Trophoblast cell (in vitro differentiated cells and primary cell): ENCODE measurements around the gene KIF1A.

Experiments
- DNase-seq, 2 donors: peaks; one replicate each; pipeline ENCODE4 v3.0.0-alpha.2; 2016
- H2AFZ ChIP-seq: 2 replicates; pipeline ENCODE4 v1.6.1; 2013; ENCODE audit warnings: low read length, moderate library complexity, mild to moderate bottlenecking; ENCODE audit not compliant: insufficient read depth, poor library complexity
- H2AK5ac ChIP-seq: 2 replicates; pipeline ENCODE4 v1.6.1; 2013; ENCODE audit warnings: mild to moderate bottlenecking, low read length
- H2BK120ac ChIP-seq: 2 replicates; pipeline ENCODE4 v1.6.1; 2013; ENCODE audit warnings: low read length, mild to moderate bottlenecking, moderate library complexity; ENCODE audit not compliant: insufficient read depth, poor library complexity
- H2BK12ac ChIP-seq: 2 replicates; pipeline ENCODE4 v1.6.1; 2013; ENCODE audit warnings: mild to moderate bottlenecking, low read length, moderate library complexity
- H2BK5ac ChIP-seq: 2 replicates; pipeline ENCODE4 v1.6.1; 2013; ENCODE audit warnings: low read length, low read depth, moderate library complexity, mild to moderate bottlenecking; ENCODE audit not compliant: poor library complexity
- H3K14ac ChIP-seq: 2 replicates; pipeline ENCODE4 v1.6.1; 2013; ENCODE audit warnings: mild to moderate bottlenecking, low read length
- H3K18ac ChIP-seq: 2 replicates; pipeline ENCODE4 v1.6.1; 2013; ENCODE audit warnings: mild to moderate bottlenecking, low read length
- H3K23ac ChIP-seq: 2 replicates; pipeline ENCODE4 v1.6.1; 2013; ENCODE audit warnings: low read length
- H3K27ac ChIP-seq: 2 replicates; pipeline ENCODE4 v1.5.1; 2013; ENCODE audit warnings: low read depth, mild to moderate bottlenecking, inconsistent platforms, low read length, moderate library complexity
- H3K27me3 ChIP-seq: 2 replicates; pipeline ENCODE4 v1.6.1; 2013; ENCODE audit warnings: inconsistent platforms, mild to moderate bottlenecking, low read length, moderate library complexity; ENCODE audit not compliant: insufficient read depth
- H3K36me3 ChIP-seq, 2 experiments: 1 replicate in 1 of 2; 2 replicates in 1 of 2; pipeline ENCODE4 v1.6.1; 2013; ENCODE audit warnings: low read length in 2 of 2, mild to moderate bottlenecking in 2 of 2, moderate library complexity in 1 of 2; ENCODE audit not compliant: insufficient read depth in 2 of 2, control insufficient read depth in 1 of 2
- H3K4ac ChIP-seq: 2 replicates; pipeline ENCODE4 v1.6.1; 2013; ENCODE audit warnings: low read depth, mild to moderate bottlenecking, low read length, moderate library complexity
- H3K4me1 ChIP-seq, 2 experiments: 1 replicate in 1 of 2; 2 replicates in 1 of 2; pipeline ENCODE4 v1.6.1; 2013; ENCODE audit warnings: low read length in 2 of 2, mild to moderate bottlenecking in 2 of 2, moderate library complexity in 1 of 2; ENCODE audit not compliant: insufficient read depth in 2 of 2, control insufficient read depth in 1 of 2
- H3K4me2 ChIP-seq: 2 replicates; pipeline ENCODE4 v1.6.1; 2013; ENCODE audit warnings: inconsistent platforms, mild to moderate bottlenecking, low read length, moderate library complexity
- H3K4me3 ChIP-seq: 2 replicates; pipeline ENCODE4 v1.5.1; 2013; ENCODE audit warnings: mild to moderate bottlenecking, low read depth, low read length, inconsistent platforms
- H3K79me1 ChIP-seq: one replicate; pipeline ENCODE4 v1.6.1; 2013; ENCODE audit warnings: low read length
- H3K79me2 ChIP-seq: 2 replicates; pipeline ENCODE4 v1.6.1; 2013; ENCODE audit warnings: low read length, mild to moderate bottlenecking; ENCODE audit not compliant: control insufficient read depth, insufficient read depth, poor library complexity
- H3K9ac ChIP-seq: 2 replicates; pipeline ENCODE4 v1.6.1; 2013; ENCODE audit warnings: mild to moderate bottlenecking, low read length
- H3K9me3 ChIP-seq: 2 replicates; pipeline ENCODE4 v1.6.1; 2013; ENCODE audit warnings: low read depth, mild to moderate bottlenecking, control low read depth, inconsistent platforms, low read length; ENCODE audit not compliant: insufficient read depth
- H4K12ac ChIP-seq: 2 replicates; pipeline ENCODE4 v1.6.1; 2013; ENCODE audit warnings: low read depth, mild to moderate bottlenecking, low read length, moderate library complexity
- H4K8ac ChIP-seq: 2 replicates; pipeline ENCODE4 v1.6.1; 2013; ENCODE audit warnings: low read depth, mild to moderate bottlenecking, low read length, moderate library complexity
- H4K91ac ChIP-seq: one replicate; pipeline ENCODE4 v1.6.1; 2013; ENCODE audit warnings: low read depth, mild to moderate bottlenecking, low read length, moderate library complexity
- WGBS: extraction: QIAGEN DNeasy Blood & Tissue Kit; methylation state at CpG from one replicate; pipeline ENCODE4 v1.1.7; 2013; ENCODE audit warnings: missing lambda C conversion rate; ENCODE audit not compliant: insufficient read length, insufficient coverage; ENCODE audit errors: extremely low coverage; 5-methylcytosine and 5-hydroxymethylcytosine counted together

Gene KIF1A

GRCh38 chr2:240721596-240722180, 98.3 kb downstream of the KIF1A start:
- H2BK5ac ChIP-seq: no peak overlapping the region
- no peak overlapping the region for H3K4ac ChIP-seq
- H3K9me3 ChIP-seq: no peaks in the 10 kb centered on the region
- no peak overlapping the region for H3K27ac ChIP-seq
- H3K4me1 ChIP-seq: no peaks in the 10 kb centered on the region
- no peak overlapping the region for H3K4me2 ChIP-seq
- no peak overlapping the region for H4K12ac ChIP-seq
- H3K23ac ChIP-seq: no peak overlapping the region
- no peak overlapping the region for H2BK120ac ChIP-seq
- WGBS: no CpG with 5 or more reads among the region's 20 CpGs
- DNase-seq: no peak
- H3K18ac ChIP-seq: no peak overlapping the region
- no peak overlapping the region for H2AK5ac ChIP-seq
- no peak overlapping the region for H4K91ac ChIP-seq
- no peaks in the 10 kb centered on the region for H3K79me1 ChIP-seq
- H2BK12ac ChIP-seq: no peak overlapping the region
- no peaks in the 10 kb centered on the region for H3K27me3 ChIP-seq
- no peak overlapping the region for H3K4me3 ChIP-seq
- H3K79me2 ChIP-seq: no peaks in the 10 kb centered on the region
- H3K9ac ChIP-seq: no peak overlapping the region
- H4K8ac ChIP-seq: no peak overlapping the region
- H3K14ac ChIP-seq: no peak overlapping the region
- no peak overlapping the region for H2AFZ ChIP-seq
- no peaks in the 10 kb centered on the region for H3K36me3 ChIP-seq

DNA sequence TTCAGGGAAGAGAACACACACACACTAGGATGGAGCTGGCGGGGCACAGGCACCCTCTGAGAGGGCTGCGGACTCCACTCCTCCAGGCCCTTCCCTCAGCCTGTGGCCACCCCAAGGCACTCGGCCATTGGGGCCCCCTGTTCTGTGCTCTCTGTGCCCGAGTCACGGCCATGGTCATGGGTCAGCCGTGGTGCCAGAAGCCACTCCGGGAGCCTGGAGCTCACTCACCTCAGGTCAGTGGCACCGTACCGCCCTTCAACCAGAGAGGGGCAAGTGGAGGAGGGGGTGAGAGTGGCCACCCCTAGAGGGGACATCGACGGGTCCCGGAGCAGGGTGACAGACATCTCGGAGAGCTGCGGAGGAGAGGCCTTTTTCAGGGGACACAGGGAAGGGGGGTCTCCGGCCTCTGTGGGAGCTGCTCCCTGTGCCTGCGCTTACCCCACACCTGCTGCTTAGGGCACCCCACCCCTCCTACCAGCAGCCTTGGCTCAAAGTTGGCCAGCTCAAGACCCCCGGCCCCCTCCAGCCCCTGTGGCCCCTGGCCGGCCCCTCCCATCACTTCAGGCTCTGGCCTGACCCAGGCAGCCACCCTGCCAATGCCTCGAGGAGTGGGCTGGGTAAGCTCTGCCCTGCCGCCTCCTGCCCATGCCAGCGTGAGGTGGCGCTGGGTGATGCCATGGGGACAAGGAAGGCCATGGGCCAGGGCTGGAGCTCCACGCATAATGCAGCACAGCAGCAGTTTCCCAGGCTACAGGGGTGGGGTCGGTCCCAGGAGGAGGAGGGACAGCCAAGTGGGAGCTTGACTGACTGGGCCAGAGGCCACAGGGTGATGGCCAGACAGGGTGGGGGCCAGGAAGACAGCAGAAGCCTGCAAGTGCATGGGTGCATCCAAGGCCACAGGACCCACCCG, 99.1 kb downstream of the KIF1A start:
- no peak overlapping the region for H2BK12ac ChIP-seq
- H2BK120ac ChIP-seq: no peak overlapping the region
- H3K36me3 ChIP-seq: no peaks in the 10 kb centered on the region
- H4K12ac ChIP-seq: no peak overlapping the region
- no peak overlapping the region for H4K91ac ChIP-seq
- no peak overlapping the region for H3K23ac ChIP-seq
- no peaks in the 10 kb centered on the region for H3K79me1 ChIP-seq
- H3K4ac ChIP-seq: no peak overlapping the region
- H3K4me1 ChIP-seq: no peaks in the 10 kb centered on the region
- no peak overlapping the region for H2AFZ ChIP-seq
- no peak overlapping the region for H3K9ac ChIP-seq
- H2BK5ac ChIP-seq: no peak overlapping the region
- no peaks in the 10 kb centered on the region for H3K79me2 ChIP-seq
- no CpG with 5 or more reads among the region's 25 CpGs for WGBS
- H3K4me2 ChIP-seq: no peak overlapping the region
- no peak for DNase-seq
- H3K4me3 ChIP-seq: no peak overlapping the region
- no peaks in the 10 kb centered on the region for H3K9me3 ChIP-seq
- no peaks in the 10 kb centered on the region for H3K27me3 ChIP-seq
- H4K8ac ChIP-seq: no peak overlapping the region
- no peak overlapping the region for H3K18ac ChIP-seq
- H3K14ac ChIP-seq: no peak overlapping the region
- H3K27ac ChIP-seq: no peak overlapping the region
- H2AK5ac ChIP-seq: no peak overlapping the region

- no CpG with 5 or more reads among the region's 25 CpGs for WGBS
- no peak overlapping the region for H3K23ac ChIP-seq
- H3K4me2 ChIP-seq: no peak overlapping the region
- H3K27me3 ChIP-seq: no peaks in the 10 kb centered on the region
- no peak overlapping the region for H2AK5ac ChIP-seq
- H2BK5ac ChIP-seq: no peak overlapping the region
- no peak overlapping the region for H3K27ac ChIP-seq
- H3K36me3 ChIP-seq: no peaks in the 10 kb centered on the region
- H2BK120ac ChIP-seq: no peak overlapping the region
- H3K9me3 ChIP-seq: no peaks in the 10 kb centered on the region
- H3K4ac ChIP-seq: no peak overlapping the region
- no peaks in the 10 kb centered on the region for H3K79me2 ChIP-seq
- no peak overlapping the region for H3K4me3 ChIP-seq
- no peaks in the 10 kb centered on the region for H3K4me1 ChIP-seq
- DNase-seq: no peak
- no peak overlapping the region for H4K12ac ChIP-seq
- no peak overlapping the region for H3K14ac ChIP-seq
- no peaks in the 10 kb centered on the region for H3K79me1 ChIP-seq
- no peak overlapping the region for H4K91ac ChIP-seq
- no peak overlapping the region for H4K8ac ChIP-seq
- no peak overlapping the region for H3K18ac ChIP-seq
- no peak overlapping the region for H3K9ac ChIP-seq
- H2BK12ac ChIP-seq: no peak overlapping the region
- H2AFZ ChIP-seq: no peak overlapping the region
Observed at GRCh38 chr2:240719676-240720545, 100.1 kb downstream of the KIF1A start.

- WGBS: no CpG with 5 or more reads among the region's 25 CpGs
- no peaks in the 10 kb centered on the region for H3K27me3 ChIP-seq
Observed at GRCh38 chr2:240718896-240719490, 101.0 kb downstream of the KIF1A start.

More at GRCh38 chr2:240718896-240719490, 101.0 kb downstream of the KIF1A start:
- H4K8ac ChIP-seq: no peak overlapping the region
- no peak overlapping the region for H3K14ac ChIP-seq
- no peak overlapping the region for H2BK12ac ChIP-seq
- H2AFZ ChIP-seq: no peak overlapping the region
- H3K18ac ChIP-seq: no peak overlapping the region
- no peak for DNase-seq
- no peak overlapping the region for H3K27ac ChIP-seq
- no peak overlapping the region for H4K12ac ChIP-seq
- no peaks in the 10 kb centered on the region for H3K4me1 ChIP-seq
- H3K4me3 ChIP-seq: no peak overlapping the region
- H2BK5ac ChIP-seq: no peak overlapping the region
- no peaks in the 10 kb centered on the region for H3K79me2 ChIP-seq
- no peak overlapping the region for H3K23ac ChIP-seq
- no peak overlapping the region for H2BK120ac ChIP-seq
- H3K9me3 ChIP-seq: no peaks in the 10 kb centered on the region
- no peaks in the 10 kb centered on the region for H3K79me1 ChIP-seq
- H4K91ac ChIP-seq: no peak overlapping the region
- H3K36me3 ChIP-seq: no peaks in the 10 kb centered on the region
- no peak overlapping the region for H3K4ac ChIP-seq
- no peak overlapping the region for H3K4me2 ChIP-seq
- no peak overlapping the region for H2AK5ac ChIP-seq
- no peak overlapping the region for H3K9ac ChIP-seq
